Measurements from ENCODE around the gene TEX48. TPM values are rescaled to one million over a fixed set of nuclear protein-coding genes. Genes with fewer than 3 reads are reported as not detected.
A peak's percentile ranks its signal among the peaks of the same experiment; 100 is the strongest.

Gene TEX48
- polyA plus RNA-seq, 1 donor, result not detected

GRCh38 chr9:114693248-114693855 lies 11.4 kb upstream of the TEX48 start:
- DNase-seq, result no peak

- no peak for DNase-seq
These were observed 9.9 kb upstream of the TEX48 start for GRCh38 chr9:114691956-114692295.

GRCh38 chr9:114691046-114691955 lies 9.3 kb upstream of the TEX48 start:
- DNase-seq, result no peak

- DNase-seq, result no peak
These were observed 8.3 kb upstream of the TEX48 start for GRCh38 chr9:114690308-114690707.

- no peak for DNase-seq
These were observed 7.8 kb upstream of the TEX48 start for GRCh38 chr9:114689813-114690212.

- no peak for DNase-seq
These were observed 7.1 kb upstream of the TEX48 start for GRCh38 chr9:114688909-114689610.

GRCh38 chr9:114688379-114688778 lies 6.4 kb upstream of the TEX48 start:
- DNase-seq, result no peak

- DNase-seq, result no peak
These were observed 5.0 kb upstream of the TEX48 start for GRCh38 chr9:114687034-114687433.

GRCh38 chr9:114685951-114686350 lies 4.0 kb upstream of the TEX48 start:
- DNase-seq, result no peak

- DNase-seq, result no peak
These were observed 2.0 kb upstream of the TEX48 start for GRCh38 chr9:114684036-114684435.

GRCh38 chr9:114682846-114683245 lies 854 bp upstream of the TEX48 start:
- DNase-seq, result no peak

GRCh38 chr9:114680259-114681001 lies 1.6 kb downstream of the TEX48 start:
- DNase-seq, result no peak

- no peak for DNase-seq
These were observed 3.2 kb downstream of the TEX48 start for GRCh38 chr9:114678795-114679194.

GRCh38 chr9:114678130-114678529 lies 3.9 kb downstream of the TEX48 start:
- no peak for DNase-seq

GRCh38 chr9:114677418-114677817 lies 4.6 kb downstream of the TEX48 start:
- peak; percentile 32 for DNase-seq

- DNase-seq, result no peak
These were observed 5.1 kb downstream of the TEX48 start for GRCh38 chr9:114676901-114677300.

GRCh38 chr9:114674798-114675540 lies 7.0 kb downstream of the TEX48 start:
- DNase-seq, result no peak

- no peak for DNase-seq
These were observed 7.8 kb downstream of the TEX48 start for GRCh38 chr9:114674076-114674797.

- no peak for DNase-seq
These were observed 10.4 kb downstream of the TEX48 start for GRCh38 chr9:114671605-114672004.

- DNase-seq, result no peak
These were observed 12.0 kb downstream of the TEX48 start for GRCh38 chr9:114669961-114670360.

GRCh38 chr9:114668146-114668545 lies 13.8 kb downstream of the TEX48 start:
- DNase-seq, result no peak

Data from hindlimb muscle (tissue), 1 donor.